Measurements from ENCODE around the gene MRPS33.
"Not testable (repeated sequence)": the region's sequence is repeated elsewhere in the genome, so short reads cannot be mapped to it uniquely, and the experiment has no call there.

Gene MRPS33

GRCh38 chr7:141045126-141045841 is 30.5 kb upstream of the MRPS33 start:
- CTCF ChIA-PET: no interaction called here
- POLR2A ChIA-PET: no interaction called here
- no peak for DNase-seq (ENCODE audit: low read depth, low spot score)
- H3K4me3 ChIP-seq (ENCODE audit: low read depth, low read length): no peak overlapping the region
- TF ChIP-seq CTCF (IDR thresholded peaks at IDR 0.05; ENCODE audit: insufficient read depth, low read length, missing control alignments): no peak

- TF ChIP-seq CTCF (IDR thresholded peaks at IDR 0.05; ENCODE audit: insufficient read depth, low read length, missing control alignments): no peak
- no peak for DNase-seq (ENCODE audit: low read depth, low spot score)
- POLR2A ChIA-PET: no interaction called here
- H3K4me3 ChIP-seq (ENCODE audit: low read depth, low read length): no peak overlapping the region
- CTCF ChIA-PET: no interaction called here
Measured at GRCh38 chr7:141043616-141044015, 28.9 kb upstream of the MRPS33 start.

- CTCF ChIA-PET: no interaction called here
- no peak for DNase-seq (ENCODE audit: low read depth, low spot score)
- POLR2A ChIA-PET: no interaction called here
- H3K4me3 ChIP-seq (ENCODE audit: low read depth, low read length): no peak overlapping the region
- no peak for TF ChIP-seq CTCF (IDR thresholded peaks at IDR 0.05; ENCODE audit: insufficient read depth, low read length, missing control alignments)
Measured at GRCh38 chr7:141042222-141043193, 27.8 kb upstream of the MRPS33 start.

GRCh38 chr7:141039376-141039775 is 24.6 kb upstream of the MRPS33 start:
- POLR2A ChIA-PET: no interaction called here
- CTCF ChIA-PET: no interaction called here
- no peak for DNase-seq (ENCODE audit: low read depth, low spot score)
- H3K4me3 ChIP-seq (ENCODE audit: low read depth, low read length): no peak overlapping the region
- TF ChIP-seq CTCF (IDR thresholded peaks at IDR 0.05; ENCODE audit: insufficient read depth, low read length, missing control alignments): no peak

GRCh38 chr7:141038100-141038499 is 23.3 kb upstream of the MRPS33 start:
- DNase-seq (ENCODE audit: low read depth, low spot score); H3K4me3 ChIP-seq (ENCODE audit: low read depth, low read length); POLR2A ChIA-PET; CTCF ChIA-PET: not testable (repeated sequence)

- POLR2A ChIA-PET; H3K4me3 ChIP-seq (ENCODE audit: low read depth, low read length); DNase-seq (ENCODE audit: low read depth, low spot score); CTCF ChIA-PET: not testable (repeated sequence)
Measured at GRCh38 chr7:141032539-141033323, 18.0 kb upstream of the MRPS33 start.

GRCh38 chr7:141028767-141029166 is 14.0 kb upstream of the MRPS33 start:
- POLR2A ChIA-PET: no interaction called here
- no peak for DNase-seq (ENCODE audit: low read depth, low spot score)
- CTCF ChIA-PET: interaction anchor here (2.2 kb wide), 1 partner anchor 14 kb away, joined by 6 read pairs; the partner anchor contains the start of gene MRPS33
- H3K4me3 ChIP-seq (ENCODE audit: low read depth, low read length): no peak overlapping the region
- TF ChIP-seq CTCF (IDR thresholded peaks at IDR 0.05; ENCODE audit: insufficient read depth, low read length, missing control alignments): no peak
